B cell (primary cell): ENCODE measurements around the gene TSPAN18. TPM values are rescaled to one million over a fixed set of nuclear protein-coding genes. Genes with fewer than 3 reads are reported as not detected.

ENCODE experiments used
- ATAC-seq: fragments of 200-7000 bp; cut with Tn5 transposase; one replicate; pipeline ENCODE4 v1.10.0; 2021; ENCODE audit warnings: low read depth, mild to moderate bottlenecking, moderate number of reproducible peaks, moderate library complexity
- CTCF ChIA-PET: fragments of 350-600 bp; sonication (Branson Sonifier 250); formaldehyde crosslinking; loops from one replicate; lab custom pipeline; 2021; ENCODE audit warnings: antibody characterized with exemption, inconsistent platforms; lab: Charles Lee
- POLR2A ChIA-PET: fragments of 350-600 bp; sonication (Branson Sonifier 250); formaldehyde crosslinking; loops from one replicate; lab custom pipeline; 2021; ENCODE audit warnings: antibody characterized with exemption; lab: Charles Lee
- DNase-seq: peaks from one replicate; pipeline ENCODE4 v3.0.0; 2013
- H2AFZ ChIP-seq: 2 replicates; pipeline ENCODE4 v1.6.1; 2012; ENCODE audit warnings: mild to moderate bottlenecking, low read depth, low read length; ENCODE audit not compliant: insufficient read depth, poor library complexity, severe bottlenecking
- H3K27ac ChIP-seq, 2 donors: 1 replicate in 1 of 2; 2 replicates in 1 of 2; pipeline ENCODE4 v1.5.1; 2012 to 2013; ENCODE audit warnings: low read length in 2 of 2, mild to moderate bottlenecking in 2 of 2, moderate library complexity in 1 of 2
- H3K27me3 ChIP-seq, 4 experiments: fragments of 200-600 bp in 1 of 4; sonication (generic) in 1 of 4; replicated peaks in 1 of 4; 1 replicate in 2 of 4; 2 replicates in 2 of 4; pipeline versions ENCODE4 v1.6.1 to v1.7.0; 2013 to 2016; ENCODE audit warnings: low read length in 3 of 4, mild to moderate bottlenecking in 2 of 4, mixed read lengths in 1 of 4, moderate library complexity in 1 of 4; ENCODE audit not compliant: insufficient read depth in 4 of 4, control insufficient read depth in 3 of 4; ENCODE audit errors: control extremely low read depth in 1 of 4
- H3K36me3 ChIP-seq, 2 experiments: replicated peaks in 1 of 2; 1 replicate in 1 of 2; 2 replicates in 1 of 2; pipeline versions ENCODE4 v1.6.1 to v1.7.1; 2013; ENCODE audit warnings: low read length in 1 of 2; ENCODE audit not compliant: insufficient read depth in 2 of 2, control insufficient read depth in 1 of 2; ENCODE audit errors: control extremely low read depth in 1 of 2, extremely low read depth in 1 of 2
- H3K4me1 ChIP-seq, 2 donors: fragments of 200-600 bp in 1 of 2; sonication (generic) in 1 of 2; 1 replicate in 1 of 2; 2 replicates in 1 of 2; pipeline versions ENCODE4 v1.5.1 to v1.6.1; 2013 to 2017; ENCODE audit warnings: low read length in 2 of 2; ENCODE audit not compliant: control insufficient read depth in 2 of 2, insufficient read depth in 2 of 2
- H3K4me2 ChIP-seq: replicated peaks from 2 replicates; pipeline ENCODE3; 2012; ENCODE audit warnings: mild to moderate bottlenecking, low read depth, low read length; ENCODE audit not compliant: poor library complexity, severe bottlenecking
- H3K4me3 ChIP-seq, 5 experiments: fragments of 200-600 bp in 1 of 5; sonication (generic) in 1 of 5; 1 replicate in 3 of 5; 2 replicates in 2 of 5; pipeline versions ENCODE4 v1.5.1 to v1.7.0; 2011 to 2016; ENCODE audit warnings: low read length in 4 of 5, mild to moderate bottlenecking in 4 of 5, low read depth in 2 of 5, control low read depth in 1 of 5, moderate library complexity in 1 of 5; ENCODE audit not compliant: insufficient read depth in 1 of 5; ENCODE audit errors: control extremely low read depth in 1 of 5, extremely low read depth in 1 of 5
- H3K79me2 ChIP-seq: fragments of 200-600 bp; sonication (generic); one replicate; pipeline ENCODE4 v1.6.0; 2016; ENCODE audit warnings: low read length; ENCODE audit not compliant: control insufficient read depth, insufficient read depth
- H3K9ac ChIP-seq: fragments of 200-600 bp; sonication (generic); 2 replicates; pipeline ENCODE4 v1.6.1; 2017; ENCODE audit warnings: mild to moderate bottlenecking, low read length, moderate library complexity
- H3K9me3 ChIP-seq, 3 donors: one replicate each; pipeline versions ENCODE4 v1.6.1 to v1.7.1; 2013; ENCODE audit warnings: low read length in 2 of 3; ENCODE audit not compliant: control insufficient read depth in 2 of 3, insufficient read depth in 1 of 3; ENCODE audit errors: control extremely low read depth in 1 of 3
- H4K20me1 ChIP-seq: 2 replicates; pipeline ENCODE4 v1.6.0; 2012; ENCODE audit warnings: mild to moderate bottlenecking, low read length; ENCODE audit not compliant: insufficient read depth, control insufficient read depth, poor library complexity, severe bottlenecking
- H3K27ac Mint-ChIP-seq: one replicate; pipeline ENCODE4 v1.8.0; 2021; ENCODE audit warnings: mixed read lengths
- H3K27me3 Mint-ChIP-seq: one replicate; pipeline ENCODE4 v1.8.0; 2021; ENCODE audit warnings: mixed read lengths
- H3K4me1 Mint-ChIP-seq: one replicate; pipeline ENCODE4 v1.8.0; 2021; ENCODE audit warnings: mixed read lengths
- H3K4me3 Mint-ChIP-seq: one replicate; pipeline ENCODE4 v1.8.0; 2021; ENCODE audit warnings: mixed read lengths
- H3K9me3 Mint-ChIP-seq: one replicate; pipeline ENCODE4 v1.8.0; 2022; ENCODE audit warnings: mixed read lengths; ENCODE audit not compliant: insufficient read depth
- CTCF ChIP-seq: fragments of 200-600 bp; IDR thresholded peaks from one replicate; pipeline ENCODE4 v1.8.0; 2022; ENCODE audit warnings: antibody characterized with exemption, mild to moderate bottlenecking
- EZH2 ChIP-seq: IDR thresholded peaks from 2 replicates; pipeline ENCODE4 v1.6.1; 2012; ENCODE audit warnings: borderline replicate concordance, low read depth, mild to moderate bottlenecking, moderate library complexity, low read length; ENCODE audit not compliant: insufficient read depth, poor library complexity, severe bottlenecking
- WGBS: methylation state at CpG from one replicate; pipeline ENCODE4 v1.1.5; 2013; ENCODE audit warnings: missing lambda C conversion rate; ENCODE audit not compliant: insufficient coverage; 5-methylcytosine and 5-hydroxymethylcytosine counted together
- intact Hi-C: fragments of 100-400 bp; cut with micrococcal nuclease; formaldehyde crosslinking; loops from one replicate; pipeline ENCODE4 v1.10.0; 2022
- polyA plus RNA-seq: library from polyadenylated mRNA; depleted of rRNA; stranded (reverse); fragments of >200 nt; gene quantifications from 2 replicates; pipeline ENCODE4 v1.2.3, GENCODE V29; 2012
- total RNA-seq, 2 donors: library from RNA; stranded (reverse); fragments of 120-200 nt in 1 of 2; gene quantifications; 1 replicate in 1 of 2; 2 replicates in 1 of 2; pipeline versions ENCODE4 v1.2.3 to v1.2.4, GENCODE V29; 2013 to 2022

TSPAN18 gene
- total and polyA plus RNA-seq, 2 donors (not counting 1 experiment from before 2014, with no cell fraction given): 0.75 to 2.0 TPM

- Histone ChIP-seq H3K27ac (no peak overlapping the region), H3K27me3 (peaks cover 0 to 9% (median 0%) of the 10 kb centered on the region in 4 experiments), H3K9ac (no peak overlapping the region), H4K20me1 (no peaks in the 10 kb centered on the region), H3K4me1 (peaks cover 0 to 8% of the 10 kb centered on the region in 2 donors), H3K79me2 (no peaks in the 10 kb centered on the region), H3K36me3 (no peaks in the 10 kb centered on the region), H2AFZ (no peak overlapping the region), H3K4me3 (no peak overlapping the region), H3K4me2 (no peak overlapping the region), H3K9me3 (no peaks in the 10 kb centered on the region)
- no peak overlapping the region for H3K4me3 Mint-ChIP-seq
- intact Hi-C loops: no loop called here
- no peak for TF ChIP-seq CTCF
- TF ChIP-seq EZH2: no peak
- DNase-seq (no peak), ATAC-seq (no peak)
- no peaks in the 10 kb centered on the region for H3K9me3 Mint-ChIP-seq
- H3K27ac Mint-ChIP-seq: no peak overlapping the region
- peaks cover 11% of the 10 kb centered on the region for H3K4me1 Mint-ChIP-seq
- peaks cover 15% of the 10 kb centered on the region for H3K27me3 Mint-ChIP-seq
- CTCF ChIA-PET: no interaction called here
- POLR2A ChIA-PET: no interaction called here
- WGBS: 91% methylated on average over 14 of the region's 14 CpGs
Measured at GRCh38 chr11:44858796-44859527, 132.2 kb downstream of the TSPAN18 start.

- H3K27me3 ChIP-seq: peaks cover 0 to 9% (median 0%) of the 10 kb centered on the region in 4 experiments
- no peak overlapping the region for H2AFZ ChIP-seq
- peaks cover 11% of the 10 kb centered on the region for H3K4me1 Mint-ChIP-seq
- no peaks in the 10 kb centered on the region for H4K20me1 ChIP-seq
- intact Hi-C loops: no loop called here
- H3K27me3 Mint-ChIP-seq: peaks cover 15% of the 10 kb centered on the region
- H3K4me3 ChIP-seq: no peak overlapping the region
- no peak overlapping the region for H3K27ac Mint-ChIP-seq
- no peaks in the 10 kb centered on the region for H3K9me3 Mint-ChIP-seq
- H3K4me2 ChIP-seq: no peak overlapping the region
- no peak for TF ChIP-seq CTCF
- H3K79me2 ChIP-seq: no peaks in the 10 kb centered on the region
- ChIA-PET CTCF (no interaction called here), POLR2A (no interaction called here)
- ATAC-seq (no peak), DNase-seq (no peak)
- no peak overlapping the region for H3K9ac ChIP-seq
- WGBS: 95% methylated on average over 4 of the region's 5 CpGs
- H3K4me3 Mint-ChIP-seq: no peak overlapping the region
- H3K36me3 ChIP-seq: no peaks in the 10 kb centered on the region
- no peaks in the 10 kb centered on the region for H3K9me3 ChIP-seq
- H3K27ac ChIP-seq: no peak overlapping the region
- H3K4me1 ChIP-seq: peaks cover 0 to 8% of the 10 kb centered on the region in 2 donors
Measured at GRCh38 chr11:44859528-44859925, 132.8 kb downstream of the TSPAN18 start.
